ENCODE data around the gene RAB35. TPM values are rescaled to one million over a fixed set of nuclear protein-coding genes. Genes with fewer than 3 reads are reported as not detected.

Gene RAB35
- total RNA-seq, 1 experiment from 2014 or later, result 57.1 TPM

- TF ChIP-seq POLR2AphosphoS5 (IDR thresholded peaks at IDR 0.05; ENCODE audit: low read depth, low read length), result no peak
- TF ChIP-seq, protein P1, sequence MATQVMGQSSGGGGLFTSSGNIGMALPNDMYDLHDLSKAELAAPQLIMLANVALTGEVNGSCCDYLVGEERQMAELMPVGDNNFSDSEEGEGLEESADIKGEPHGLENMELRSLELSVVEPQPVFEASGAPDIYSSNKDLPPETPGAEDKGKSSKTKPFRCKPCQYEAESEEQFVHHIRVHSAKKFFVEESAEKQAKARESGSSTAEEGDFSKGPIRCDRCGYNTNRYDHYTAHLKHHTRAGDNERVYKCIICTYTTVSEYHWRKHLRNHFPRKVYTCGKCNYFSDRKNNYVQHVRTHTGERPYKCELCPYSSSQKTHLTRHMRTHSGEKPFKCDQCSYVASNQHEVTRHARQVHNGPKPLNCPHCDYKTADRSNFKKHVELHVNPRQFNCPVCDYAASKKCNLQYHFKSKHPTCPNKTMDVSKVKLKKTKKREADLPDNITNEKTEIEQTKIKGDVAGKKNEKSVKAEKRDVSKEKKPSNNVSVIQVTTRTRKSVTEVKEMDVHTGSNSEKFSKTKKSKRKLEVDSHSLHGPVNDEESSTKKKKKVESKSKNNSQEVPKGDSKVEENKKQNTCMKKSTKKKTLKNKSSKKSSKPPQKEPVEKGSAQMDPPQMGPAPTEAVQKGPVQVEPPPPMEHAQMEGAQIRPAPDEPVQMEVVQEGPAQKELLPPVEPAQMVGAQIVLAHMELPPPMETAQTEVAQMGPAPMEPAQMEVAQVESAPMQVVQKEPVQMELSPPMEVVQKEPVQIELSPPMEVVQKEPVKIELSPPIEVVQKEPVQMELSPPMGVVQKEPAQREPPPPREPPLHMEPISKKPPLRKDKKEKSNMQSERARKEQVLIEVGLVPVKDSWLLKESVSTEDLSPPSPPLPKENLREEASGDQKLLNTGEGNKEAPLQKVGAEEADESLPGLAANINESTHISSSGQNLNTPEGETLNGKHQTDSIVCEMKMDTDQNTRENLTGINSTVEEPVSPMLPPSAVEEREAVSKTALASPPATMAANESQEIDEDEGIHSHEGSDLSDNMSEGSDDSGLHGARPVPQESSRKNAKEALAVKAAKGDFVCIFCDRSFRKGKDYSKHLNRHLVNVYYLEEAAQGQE (IDR thresholded peaks at IDR 0.05; ENCODE audit: low read depth), result no peak
- TF ChIP-seq, protein P2, sequence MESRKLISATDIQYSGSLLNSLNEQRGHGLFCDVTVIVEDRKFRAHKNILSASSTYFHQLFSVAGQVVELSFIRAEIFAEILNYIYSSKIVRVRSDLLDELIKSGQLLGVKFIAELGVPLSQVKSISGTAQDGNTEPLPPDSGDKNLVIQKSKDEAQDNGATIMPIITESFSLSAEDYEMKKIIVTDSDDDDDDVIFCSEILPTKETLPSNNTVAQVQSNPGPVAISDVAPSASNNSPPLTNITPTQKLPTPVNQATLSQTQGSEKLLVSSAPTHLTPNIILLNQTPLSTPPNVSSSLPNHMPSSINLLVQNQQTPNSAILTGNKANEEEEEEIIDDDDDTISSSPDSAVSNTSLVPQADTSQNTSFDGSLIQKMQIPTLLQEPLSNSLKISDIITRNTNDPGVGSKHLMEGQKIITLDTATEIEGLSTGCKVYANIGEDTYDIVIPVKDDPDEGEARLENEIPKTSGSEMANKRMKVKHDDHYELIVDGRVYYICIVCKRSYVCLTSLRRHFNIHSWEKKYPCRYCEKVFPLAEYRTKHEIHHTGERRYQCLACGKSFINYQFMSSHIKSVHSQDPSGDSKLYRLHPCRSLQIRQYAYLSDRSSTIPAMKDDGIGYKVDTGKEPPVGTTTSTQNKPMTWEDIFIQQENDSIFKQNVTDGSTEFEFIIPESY (IDR thresholded peaks at IDR 0.05; ENCODE audit: extremely low read depth, insufficient replicate concordance, low read length), result no peak
- TF ChIP-seq SIN3A (IDR thresholded peaks at IDR 0.05; ENCODE audit: low read depth), result no peak
- TF ChIP-seq JUND (IDR thresholded peaks at IDR 0.05), result no peak
- no peak for TF ChIP-seq POLR2A (IDR thresholded peaks at IDR 0.05; ENCODE audit: borderline replicate concordance, extremely low read depth, insufficient read depth, insufficient read length)
Observed at GRCh38 chr12:120157678-120158077, 41.1 kb upstream of the RAB35 start (continued).

DNA sequence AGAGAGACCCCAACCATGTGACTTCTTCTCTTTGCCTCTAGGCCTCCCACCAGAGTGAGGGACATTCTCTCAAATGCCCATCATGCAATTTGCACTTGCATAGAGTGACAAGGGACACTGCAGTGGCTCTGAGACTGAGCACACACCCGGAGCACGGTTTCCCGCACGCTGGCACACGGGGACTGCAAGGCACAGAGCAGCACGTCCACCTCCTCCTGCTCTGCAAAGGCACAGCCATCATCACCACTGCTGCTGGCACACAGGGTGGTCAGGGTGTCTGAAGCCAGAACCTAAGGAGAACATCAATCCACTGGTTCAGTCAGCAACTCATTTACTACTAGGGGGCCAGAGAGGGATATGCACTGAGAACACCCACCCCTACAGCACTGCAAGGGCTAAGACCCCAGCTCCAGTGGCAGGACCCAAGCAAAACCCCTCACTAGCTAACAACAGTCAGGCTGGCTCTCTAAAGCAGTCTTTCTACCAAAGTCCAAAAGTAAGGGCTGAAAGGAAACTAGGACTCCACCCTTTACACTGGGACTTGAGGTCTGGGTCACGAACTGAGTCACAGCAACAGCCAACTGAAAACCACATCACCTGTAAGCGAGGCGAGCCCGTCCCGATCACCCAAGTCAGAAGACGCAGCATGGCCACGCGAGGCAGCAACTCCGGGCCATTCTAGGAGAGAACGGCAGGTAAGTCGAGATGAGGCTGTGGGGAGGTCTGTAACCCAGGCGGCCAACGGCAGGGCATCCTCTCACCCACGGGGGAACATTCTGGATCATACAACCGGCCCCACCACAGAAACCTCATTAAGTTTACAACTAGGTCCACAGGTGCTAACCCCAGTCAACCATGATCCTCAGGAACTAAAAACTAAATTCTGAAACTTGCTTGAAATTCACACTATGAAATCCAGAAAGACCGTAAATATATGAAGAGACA lies 40.0 kb upstream of the RAB35 start:
- Histone ChIP-seq H2AFZ (ENCODE audit: low read depth, low read length, poor library complexity, severe bottlenecking) (no peak overlapping the region), H3K27me3 (ENCODE audit: insufficient read depth, low read length) (no peaks in the 10 kb centered on the region), H3K4me3 (replicated peaks in 1 of 2; ENCODE audit: low read depth in 1 of 2, low read length in 2 of 2) (no peak overlapping the region), H4K20me1 (ENCODE audit: insufficient read depth) (no peaks in the 10 kb centered on the region), H3K36me3 (ENCODE audit: control insufficient read depth in 1 of 2, insufficient read depth in 2 of 2, low read length in 2 of 2) (peaks cover 71 to 92% of the 10 kb centered on the region in 2 experiments; a peak in 3 of 4 replicates), H3K79me2 (ENCODE audit: insufficient read depth, low read length) (peaks cover 17% of the 10 kb centered on the region), H3K4me1 (ENCODE audit: control insufficient read depth in 1 of 2, insufficient read depth in 2 of 2, low read length in 2 of 2) (no peaks in the 10 kb centered on the region), H3K9me2 (ENCODE audit: insufficient read depth) (no peaks in the 10 kb centered on the region), H3K9me3 (ENCODE audit: control insufficient read depth in 1 of 2, insufficient read depth in 1 of 2, low read depth in 1 of 2, low read length in 2 of 2) (no peaks in the 10 kb centered on the region), H3K4me2 (ENCODE audit: low read length) (no peak overlapping the region), H3K9ac (ENCODE audit: low read length) (no peak overlapping the region), H3K27ac (ENCODE audit: low read depth, low read length) (no peak overlapping the region)
- ChIA-PET CTCF (no interaction called here), RAD21 (ENCODE audit: low non-redundant PET in 1 of 2, low total read pairs in 2 of 2, uncharacterized antibody in 2 of 2, unreplicated experiment in 2 of 2) (no interaction called here), POLR2A (no interaction called here)
- DNase-seq (ENCODE audit: low read depth, low spot score), result no peak
- BruUV-seq (replicated peaks), result no TSS peak
- intact Hi-C loops (cut with micrococcal nuclease), result no loop called here
- ATAC-seq, result no peak
- TF ChIP-seq CTCF (IDR thresholded peaks at IDR 0.05 in 2 of 3, conservative IDR thresholded peaks at IDR 0.05 in 1 of 3; ENCODE audit: borderline replicate concordance in 1 of 3, insufficient read depth in 1 of 3, low read depth in 2 of 3, low read length in 2 of 3) (no peak), ZFX (IDR thresholded peaks at IDR 0.05) (no peak), POLR2AphosphoS5 (IDR thresholded peaks at IDR 0.05; ENCODE audit: low read depth, low read length) (no peak), EZH2 (IDR thresholded peaks at IDR 0.05) (no peak), EGR1 (IDR thresholded peaks at IDR 0.05; ENCODE audit: low read depth) (no peak), JUND (IDR thresholded peaks at IDR 0.05) (no peak), FOSL1 (IDR thresholded peaks at IDR 0.05; ENCODE audit: low read depth) (no peak)
- TF ChIP-seq, protein P3, sequence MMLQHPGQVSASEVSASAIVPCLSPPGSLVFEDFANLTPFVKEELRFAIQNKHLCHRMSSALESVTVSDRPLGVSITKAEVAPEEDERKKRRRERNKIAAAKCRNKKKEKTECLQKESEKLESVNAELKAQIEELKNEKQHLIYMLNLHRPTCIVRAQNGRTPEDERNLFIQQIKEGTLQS (IDR thresholded peaks at IDR 0.05), result no peak
